IPS-18c (cell line): ENCODE results near the gene PLN.

Experiments used
- H3K4me3 ChIP-seq: 2 replicates; pipeline ENCODE4 v1.7.0; 2013; ENCODE audit warnings: low read depth, mild to moderate bottlenecking, low read length, moderate library complexity; ENCODE audit not compliant: insufficient read depth
- H3K9me3 ChIP-seq: one replicate; pipeline ENCODE4 v1.6.1; 2013; ENCODE audit warnings: mild to moderate bottlenecking, low read length, moderate library complexity; ENCODE audit not compliant: control insufficient read depth, insufficient read depth

Gene PLN

GRCh38 chr6:118562959-118563358 lies 14.9 kb downstream of the PLN start:
- Histone ChIP-seq H3K9me3 (no peaks in the 10 kb centered on the region), H3K4me3 (no peak overlapping the region)

GRCh38 chr6:118565311-118565960 lies 17.3 kb downstream of the PLN start:
- Histone ChIP-seq H3K4me3 (no peak overlapping the region), H3K9me3 (no peaks in the 10 kb centered on the region)

GRCh38 chr6:118567974-118568373 lies 19.9 kb downstream of the PLN start:
- Histone ChIP-seq H3K9me3 (no peaks in the 10 kb centered on the region), H3K4me3 (no peak overlapping the region)

DNA sequence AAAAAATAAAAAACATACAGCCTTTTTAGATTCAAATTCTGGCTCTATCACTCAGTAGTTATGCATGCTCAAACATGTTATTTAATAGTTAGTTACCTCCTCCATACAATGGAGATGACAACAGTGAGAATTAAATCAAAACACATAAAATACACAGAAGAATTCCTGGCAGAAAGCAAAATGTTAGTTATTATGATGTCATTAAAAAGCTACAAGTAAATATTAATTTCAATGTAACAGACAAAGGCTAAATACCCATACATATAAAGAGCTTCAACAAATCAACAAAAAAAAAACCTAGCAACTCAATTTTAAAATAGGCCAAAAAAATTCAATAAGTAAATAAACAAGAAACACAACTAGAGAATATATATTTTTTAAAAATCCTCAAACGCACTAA lies 21.4 kb downstream of the PLN start:
- H3K4me3 ChIP-seq: no peak overlapping the region
- peaks cover 6% of the 10 kb centered on the region for H3K9me3 ChIP-seq

GRCh38 chr6:118571121-118571520 lies 23.0 kb downstream of the PLN start:
- Histone ChIP-seq H3K4me3 (no peak overlapping the region), H3K9me3 (peaks cover 10% of the 10 kb centered on the region)

- Histone ChIP-seq H3K4me3 (no peak overlapping the region), H3K9me3 (peaks cover 12% of the 10 kb centered on the region)
Measured at GRCh38 chr6:118574051-118574865, 26.2 kb downstream of the PLN start.

DNA sequence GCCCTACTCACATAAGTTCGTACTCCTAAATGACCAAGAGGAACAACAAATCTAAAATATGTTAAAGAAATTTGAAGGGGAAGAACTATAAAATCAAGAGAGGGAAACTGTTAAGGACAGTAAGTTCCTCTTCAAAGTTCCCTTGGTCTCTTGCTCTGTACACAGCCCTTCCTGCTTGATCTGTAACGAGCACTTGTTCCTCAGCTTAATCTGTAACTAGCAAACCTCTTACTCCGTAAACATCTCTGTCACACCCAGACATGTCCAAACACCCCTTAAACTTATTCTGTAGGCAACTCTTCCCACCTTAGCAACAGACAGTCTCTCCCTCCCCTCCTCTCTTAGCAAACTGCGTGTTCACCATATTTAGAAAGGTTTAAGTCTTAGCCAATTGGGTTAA lies 29.9 kb downstream of the PLN start:
- Histone ChIP-seq H3K9me3 (peaks cover 12% of the 10 kb centered on the region), H3K4me3 (no peak overlapping the region)

DNA sequence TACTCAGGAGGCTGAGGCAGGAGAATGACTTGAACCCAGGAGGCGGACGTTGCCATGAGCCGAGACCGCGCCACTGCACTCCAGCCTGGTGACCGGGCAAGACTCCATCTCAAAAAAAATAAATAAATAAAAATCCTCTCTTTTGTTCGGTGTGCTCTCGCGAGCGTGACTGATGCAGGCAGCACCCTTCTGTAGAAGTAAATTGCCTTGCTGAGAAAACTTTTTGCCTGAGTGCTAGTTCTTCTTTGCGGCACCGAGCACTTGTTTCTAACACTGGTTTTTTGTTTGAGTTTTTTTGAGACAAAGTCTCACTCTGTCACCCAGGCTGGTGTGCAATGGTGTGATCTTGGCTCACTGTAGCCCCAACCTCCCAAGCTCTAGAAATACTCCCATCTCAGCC lies 30.5 kb downstream of the PLN start:
- H3K4me3 ChIP-seq: no peak overlapping the region
- H3K9me3 ChIP-seq: peaks cover 12% of the 10 kb centered on the region

DNA sequence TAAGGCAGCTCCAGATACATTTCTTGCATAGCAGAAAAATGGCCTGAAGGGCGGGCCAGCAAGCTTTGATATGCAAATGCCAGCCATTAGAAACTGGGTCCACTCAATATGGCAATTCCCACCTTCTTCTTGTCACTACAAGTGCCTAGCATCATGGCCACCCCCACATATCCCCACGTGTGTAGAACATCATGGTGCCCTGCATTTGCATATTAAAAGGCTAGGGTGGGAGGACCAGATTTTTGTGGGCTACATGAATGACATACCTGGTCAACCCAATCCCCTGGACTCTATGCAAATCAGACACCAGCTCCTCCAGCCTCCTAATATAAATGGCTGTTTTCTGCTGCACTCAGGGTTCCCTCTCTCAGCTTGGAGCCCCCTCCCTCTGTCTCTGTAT lies 31.7 kb downstream of the PLN start:
- Histone ChIP-seq H3K4me3 (no peak overlapping the region), H3K9me3 (peaks cover 3% of the 10 kb centered on the region)

DNA sequence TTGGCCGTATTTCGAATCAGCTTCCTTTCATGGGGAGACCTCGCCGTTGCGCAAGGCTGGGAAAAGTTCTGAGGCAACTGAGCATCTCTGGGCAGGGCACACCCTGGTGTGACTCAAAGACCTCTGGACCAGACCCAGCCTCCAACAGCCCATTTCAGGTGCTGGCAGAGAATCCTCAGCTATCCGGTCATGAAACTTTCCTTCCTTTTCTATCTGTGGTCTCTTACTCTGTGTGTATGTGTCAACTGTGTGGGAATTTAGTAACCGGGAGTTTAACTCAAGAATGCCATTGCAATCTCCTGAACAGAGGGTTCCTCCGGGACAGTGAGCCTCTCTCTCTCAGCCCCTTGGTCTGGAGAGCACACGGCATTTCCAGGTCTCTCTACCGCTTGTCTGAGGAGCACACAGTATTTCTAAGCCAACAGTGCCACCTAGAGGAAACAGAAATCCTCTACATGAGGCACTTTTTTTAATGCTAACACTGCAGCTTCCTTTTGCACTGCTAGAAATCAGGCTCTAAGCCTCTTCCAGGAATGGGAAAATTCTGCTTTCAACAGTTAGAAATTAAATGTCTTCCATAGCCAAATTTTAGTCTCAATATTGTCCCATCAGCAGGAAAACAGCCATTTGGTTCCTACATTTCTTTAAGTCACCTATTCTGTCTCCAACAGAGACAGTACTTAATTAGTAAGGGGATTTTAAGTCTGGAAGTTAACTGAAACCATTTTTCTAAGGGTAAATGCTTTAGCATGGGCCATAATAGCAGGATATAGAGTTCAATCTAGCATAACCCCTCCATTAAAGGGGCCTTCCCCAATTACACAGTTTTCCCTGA lies 32.7 kb downstream of the PLN start:
- Histone ChIP-seq H3K4me3 (no peak overlapping the region), H3K9me3 (peaks cover 2% of the 10 kb centered on the region)

DNA sequence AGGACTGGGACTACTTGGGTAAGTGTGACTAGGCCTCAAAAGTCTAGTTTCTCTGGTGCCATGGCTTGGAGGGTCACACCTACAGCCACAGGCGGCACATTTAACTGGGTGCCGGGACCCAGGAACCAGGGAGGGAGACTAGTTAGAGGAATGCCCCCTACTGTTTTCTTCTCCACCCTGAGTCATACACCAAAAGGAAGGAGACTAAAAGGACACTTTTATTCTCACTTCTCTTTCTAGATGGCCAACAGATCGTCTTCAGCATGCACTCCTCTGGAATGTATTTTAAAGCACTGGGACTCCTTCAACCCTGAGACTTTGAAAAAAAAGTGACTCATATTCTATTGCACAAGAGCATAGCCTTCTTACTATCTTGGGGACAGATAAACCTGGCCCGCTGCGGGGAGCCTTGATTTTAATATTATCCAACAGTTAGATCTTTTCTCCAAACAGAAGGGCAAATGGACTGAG lies 33.4 kb downstream of the PLN start:
- H3K4me3 ChIP-seq: no peak overlapping the region
- peaks cover 2% of the 10 kb centered on the region for H3K9me3 ChIP-seq

DNA sequence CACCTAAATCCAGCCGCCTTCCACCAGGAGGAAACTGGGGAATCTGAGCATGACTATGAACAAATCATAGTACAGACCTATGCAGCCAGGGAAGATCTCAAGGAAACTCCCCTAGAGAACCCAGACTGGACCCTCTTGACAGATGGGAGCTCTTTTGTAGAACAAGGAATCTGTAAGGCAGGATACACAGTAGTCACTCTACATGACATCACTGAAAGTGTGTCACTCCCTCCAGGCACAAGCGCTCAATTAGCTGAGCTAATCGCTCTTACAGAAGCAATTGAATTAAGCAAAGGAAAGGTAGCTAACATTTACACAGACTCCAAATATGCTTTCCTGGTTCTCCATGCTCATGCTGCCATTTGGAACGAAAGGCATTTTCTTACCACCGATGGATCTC lies 36.8 kb downstream of the PLN start:
- Histone ChIP-seq H3K4me3 (no peak overlapping the region), H3K9me3 (no peaks in the 10 kb centered on the region)

- H3K9me3 ChIP-seq: no peaks in the 10 kb centered on the region
- no peak overlapping the region for H3K4me3 ChIP-seq
Measured at GRCh38 chr6:118586746-118587485, 38.8 kb downstream of the PLN start.

DNA sequence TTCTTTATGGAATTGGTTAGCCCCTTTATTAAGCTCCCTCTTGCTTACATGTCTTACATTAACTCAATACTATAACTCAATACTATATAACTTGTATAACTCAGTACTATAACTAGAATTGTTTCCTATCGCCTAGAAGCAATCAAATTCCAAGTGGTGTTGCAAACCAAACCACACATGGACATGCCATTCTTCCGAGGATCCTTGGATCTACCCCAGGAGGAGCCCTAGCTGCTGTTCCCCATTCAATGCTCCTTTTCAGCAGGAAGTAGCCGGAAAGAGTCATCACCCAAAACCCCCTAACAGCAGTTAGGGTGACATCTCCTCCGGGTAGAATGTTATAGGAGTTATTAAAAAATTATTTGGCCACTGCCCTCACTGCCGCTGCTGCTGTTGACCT lies 40.5 kb downstream of the PLN start:
- no peak overlapping the region for H3K4me3 ChIP-seq
- H3K9me3 ChIP-seq: no peaks in the 10 kb centered on the region

- Histone ChIP-seq H3K9me3 (no peaks in the 10 kb centered on the region), H3K4me3 (no peak overlapping the region)
Measured at GRCh38 chr6:118589186-118589585, 41.1 kb downstream of the PLN start.

DNA sequence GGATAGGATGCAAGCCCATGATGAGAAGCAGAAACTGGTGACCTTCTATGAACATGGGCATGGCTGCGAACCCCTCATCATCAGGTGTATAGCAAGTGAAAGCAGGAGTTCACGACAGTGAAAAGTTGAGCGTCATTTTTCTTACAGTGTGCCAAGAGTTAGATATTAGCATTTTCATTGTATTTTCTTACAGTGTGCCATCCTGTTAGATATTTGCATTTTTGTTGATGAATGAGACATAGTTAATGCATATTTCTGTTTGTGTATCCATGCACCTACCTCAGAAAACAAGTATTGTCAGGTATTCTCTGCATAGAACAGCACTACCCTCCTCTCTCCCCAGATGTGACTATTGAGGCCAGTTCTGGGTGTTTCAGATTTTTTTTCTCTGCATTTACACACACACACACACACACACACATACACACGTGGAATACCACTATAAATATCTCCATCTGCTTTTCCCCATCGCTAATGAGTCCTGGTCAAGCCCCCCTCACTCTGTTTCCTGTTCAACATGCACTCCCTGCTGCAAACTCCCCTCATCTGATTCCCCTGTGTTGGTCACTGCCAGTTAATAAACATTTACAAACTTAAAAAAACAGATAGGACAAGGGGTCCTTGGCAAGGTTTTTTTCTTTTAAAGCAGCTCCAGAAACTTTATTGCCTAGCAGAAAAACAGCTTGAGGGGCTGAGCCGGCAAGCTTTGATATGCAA lies 41.7 kb downstream of the PLN start:
- Histone ChIP-seq H3K9me3 (no peaks in the 10 kb centered on the region), H3K4me3 (no peak overlapping the region)

GRCh38 chr6:118591897-118592296 lies 43.8 kb downstream of the PLN start:
- Histone ChIP-seq H3K9me3 (no peaks in the 10 kb centered on the region), H3K4me3 (no peak overlapping the region)
